GM18508 (cell line): Measurements from ENCODE around the gene PITPNM1.
"Not testable (repeated sequence)": the region's sequence is repeated elsewhere in the genome, so short reads cannot be mapped to it uniquely, and the experiment has no call there.

ENCODE experiments used
- ATAC-seq: cut with Tn5 transposase; IDR thresholded peaks from one replicate; pipeline ENCODE4 v1.9.1; 2021; ENCODE audit warnings: moderate number of reproducible peaks; ENCODE audit not compliant: insufficient read depth, unreplicated experiment

PITPNM1 gene

GRCh38 chr11:67504950-67505581, at the start of gene PITPNM1:
TSS of gene PITPNM1 (minus strand) at chr11:67505363. CDS start at chr11:67504180, 1,183 bp downstream.
- ATAC-seq, result no peak

GRCh38 chr11:67551697-67552096, 46.5 kb upstream of the PITPNM1 start:
- not testable (repeated sequence) for ATAC-seq

GRCh38 chr11:67551127-67551526, 46.0 kb upstream of the PITPNM1 start:
- no peak for ATAC-seq

GRCh38 chr11:67548555-67549110, 43.5 kb upstream of the PITPNM1 start:
- no peak for ATAC-seq

GRCh38 chr11:67548112-67548511, 42.9 kb upstream of the PITPNM1 start:
- ATAC-seq, result not testable (repeated sequence)

GRCh38 chr11:67545280-67545679, 40.1 kb upstream of the PITPNM1 start:
- no peak for ATAC-seq

GRCh38 chr11:67544616-67545242, 39.6 kb upstream of the PITPNM1 start:
- ATAC-seq, result no peak

GRCh38 chr11:67543585-67543984, 38.4 kb upstream of the PITPNM1 start:
- no peak for ATAC-seq

- no peak for ATAC-seq
These were observed 37.8 kb upstream of the PITPNM1 start for GRCh38 chr11:67542971-67543370.

GRCh38 chr11:67542169-67542568, 37.0 kb upstream of the PITPNM1 start:
- ATAC-seq, result no peak

GRCh38 chr11:67541198-67541597, 36.0 kb upstream of the PITPNM1 start:
- ATAC-seq, result no peak

- no peak for ATAC-seq
These were observed 34.4 kb upstream of the PITPNM1 start for GRCh38 chr11:67539550-67539949.

GRCh38 chr11:67538823-67539505, 33.8 kb upstream of the PITPNM1 start:
- no peak for ATAC-seq

- ATAC-seq, result no peak
These were observed 33.1 kb upstream of the PITPNM1 start for GRCh38 chr11:67538306-67538705.

GRCh38 chr11:67535561-67535960, 30.4 kb upstream of the PITPNM1 start:
- no peak for ATAC-seq

GRCh38 chr11:67534070-67534679, 29.0 kb upstream of the PITPNM1 start:
- ATAC-seq, result no peak

- ATAC-seq, result no peak
These were observed 27.7 kb upstream of the PITPNM1 start for GRCh38 chr11:67532889-67533288.

- ATAC-seq, result no peak
These were observed 25.1 kb upstream of the PITPNM1 start for GRCh38 chr11:67530282-67530592.

- ATAC-seq, result no peak
These were observed 23.2 kb upstream of the PITPNM1 start for GRCh38 chr11:67528376-67528775.

GRCh38 chr11:67525275-67525976, 20.3 kb upstream of the PITPNM1 start:
- ATAC-seq, result no peak

GRCh38 chr11:67524480-67524808, 19.3 kb upstream of the PITPNM1 start:
- ATAC-seq, result no peak
